HepG2 (cell line): ENCODE measurements around the gene PDGFB. TPM values are rescaled to one million over a fixed set of nuclear protein-coding genes. Genes with fewer than 3 reads are reported as not detected.

Experiments
- ATAC-seq: fragments of 200-7000 bp; cut with Tn5 transposase; 3 replicates; pipeline ENCODE4 v1.9.1; 2020; ENCODE audit warnings: mild to moderate bottlenecking, moderate library complexity
- BruUV-seq: library from RNA; stranded (reverse); fragments of 400-500 nt; replicated peaks from 2 replicates; lab custom pipeline; 2021; lab: Mats Ljungman, UMichigan
- CTCF ChIA-PET: fragments of 300-600 bp; formaldehyde crosslinking; extraction: SDS; loops from one replicate; lab custom pipeline; 2021; ENCODE audit warnings: low total read pairs, inconsistent platforms, low intra/inter-chr PET ratio; lab: Yijun Ruan, JAX
- POLR2A ChIA-PET: fragments of 350-600 bp; sonication (Branson Sonifier 250); formaldehyde crosslinking; loops from one replicate; lab custom pipeline; 2020; ENCODE audit warnings: antibody characterized with exemption, inconsistent platforms; lab: Yijun Ruan, JAX
- DNase-seq: peaks from one replicate; pipeline ENCODE4 v3.0.0-alpha.2; 2015; ENCODE audit warnings: low spot score
- FAIRE-seq: peaks from 3 replicates; lab custom pipeline; 2011; peaks lifted over from hg19 to GRCh38; lab: Jason Lieb, UNC
- H2AFZ ChIP-seq: one replicate; pipeline ENCODE4 v1.6.1; 2011; ENCODE audit warnings: low read length, inconsistent platforms
- H3K27ac ChIP-seq: fragments of 300-600 bp; 3 replicates; pipeline ENCODE4 v1.8.0; 2011; ENCODE audit warnings: mixed run types, mild to moderate bottlenecking, mixed read lengths, low read length, inconsistent platforms; ENCODE audit not compliant: insufficient read depth; ENCODE audit errors: extremely low read length
- H3K27me3 ChIP-seq, 2 experiments: fragments of 200-600 bp in 1 of 2; 2 replicates in 1 of 2; 3 replicates in 1 of 2; pipeline versions ENCODE4 v1.6.0 to v1.8.0; 2011; ENCODE audit warnings: low read length in 2 of 2, mild to moderate bottlenecking in 2 of 2, moderate library complexity in 2 of 2, inconsistent platforms in 1 of 2; ENCODE audit not compliant: insufficient read depth in 2 of 2, control insufficient read depth in 1 of 2
- H3K36me3 ChIP-seq, 2 experiments: fragments of 200-600 bp in 1 of 2; replicated peaks in 1 of 2; 2 replicates in 1 of 2; 3 replicates in 1 of 2; pipeline versions ENCODE4 v1.5.1 to v1.8.0; 2011; ENCODE audit warnings: low read length in 2 of 2, inconsistent platforms in 1 of 2; ENCODE audit not compliant: insufficient read depth in 2 of 2, control insufficient read depth in 1 of 2
- H3K4me1 ChIP-seq: 2 replicates; pipeline ENCODE4 v1.5.1; 2012; ENCODE audit warnings: low read length, inconsistent platforms; ENCODE audit not compliant: insufficient read depth
- H3K4me2 ChIP-seq: 2 replicates; pipeline ENCODE4 v1.6.0; 2011; ENCODE audit warnings: low read depth, low read length, inconsistent platforms
- H3K4me3 ChIP-seq, 3 experiments: fragments of 200-600 bp in 1 of 3; sonication (generic), shearing (Covaris generic) in 1 of 3; replicated peaks in 1 of 3; 2 replicates each; pipeline ENCODE4 v1.5.1; 2011 to 2016; ENCODE audit warnings: low read length in 3 of 3, inconsistent platforms in 2 of 3, low read depth in 2 of 3, mild to moderate bottlenecking in 2 of 3, control low read depth in 1 of 3, mixed read lengths in 1 of 3; ENCODE audit not compliant: insufficient read depth in 1 of 3
- H3K79me2 ChIP-seq: one replicate; pipeline ENCODE4 v1.6.1; 2011; ENCODE audit warnings: low read length, inconsistent platforms; ENCODE audit not compliant: insufficient read depth
- H3K9ac ChIP-seq: 2 replicates; pipeline ENCODE4 v1.6.0; 2011; ENCODE audit warnings: mild to moderate bottlenecking, low read depth, low read length, inconsistent platforms; ENCODE audit not compliant: insufficient read depth
- H3K9me3 ChIP-seq: 2 replicates; pipeline ENCODE4 v1.5.1; 2012; ENCODE audit warnings: mild to moderate bottlenecking, low read length
- H4K20me1 ChIP-seq: 2 replicates; pipeline ENCODE4 v1.6.0; 2011; ENCODE audit warnings: inconsistent platforms, mild to moderate bottlenecking, low read length, moderate library complexity; ENCODE audit not compliant: insufficient read depth
- ATF6 ChIP-seq: sonication (generic); formaldehyde crosslinking; conservative IDR thresholded peaks from 2 replicates; pipeline ENCODE4 v1.4.0; 2020; ENCODE audit warnings: missing genetic modification reagents
- CBFB ChIP-seq: sonication (generic); formaldehyde crosslinking; IDR thresholded peaks from 2 replicates; pipeline ENCODE4 v1.4.0; 2020; ENCODE audit warnings: missing genetic modification reagents
- GZF1 ChIP-seq: sonication (generic); formaldehyde crosslinking; IDR thresholded peaks from 2 replicates; pipeline ENCODE4 v1.5.1; 2020; ENCODE audit warnings: mild to moderate bottlenecking, missing genetic modification reagents
- JUN ChIP-seq: sonication (generic); formaldehyde crosslinking; IDR thresholded peaks from 2 replicates; pipeline ENCODE4 v1.4.0; 2020; ENCODE audit warnings: mild to moderate bottlenecking, missing genetic modification reagents
- KDM6A ChIP-seq: IDR thresholded peaks from 2 replicates; pipeline ENCODE4 v1.6.1; 2016; ENCODE audit warnings: low read depth
- MEIS1 ChIP-seq: sonication (generic); formaldehyde crosslinking; IDR thresholded peaks from 2 replicates; pipeline ENCODE4 v1.9.0; 2021; ENCODE audit warnings: mild to moderate bottlenecking, missing genetic modification reagents, moderate library complexity, borderline replicate concordance
- PBX3 ChIP-seq: sonication (generic); formaldehyde crosslinking; IDR thresholded peaks from 2 replicates; pipeline ENCODE4 v1.8.1; 2023; ENCODE audit warnings: missing genetic modification reagents, inconsistent platforms, borderline replicate concordance
- PLRG1 ChIP-seq: fragments of 450-650 bp; conservative IDR thresholded peaks from 2 replicates; pipeline ENCODE4 v1.6.1; 2016
- POLR2AphosphoS2 ChIP-seq: IDR thresholded peaks from 2 replicates; pipeline ENCODE4 v1.6.1; 2011; ENCODE audit warnings: low read depth, low read length, improper control_type of control experiment
- RFX1 ChIP-seq: fragments of 450-650 bp; IDR thresholded peaks from 2 replicates; pipeline ENCODE4 v1.6.1; 2017
- SAFB2 ChIP-seq: sonication (generic); formaldehyde crosslinking; IDR thresholded peaks from 2 replicates; pipeline ENCODE4 v1.5.1; 2020; ENCODE audit warnings: missing genetic modification reagents, low read depth, mild to moderate bottlenecking, borderline replicate concordance
- ZNF414 ChIP-seq: sonication (generic); formaldehyde crosslinking; IDR thresholded peaks from 2 replicates; pipeline ENCODE4 v1.5.0; 2020; ENCODE audit warnings: missing genetic modification reagents
- ZSCAN22 ChIP-seq: sonication (generic); formaldehyde crosslinking; IDR thresholded peaks from 2 replicates; pipeline ENCODE4 v1.4.0; 2020; ENCODE audit warnings: mild to moderate bottlenecking, missing genetic modification reagents
- ZSCAN31 ChIP-seq: sonication (generic); formaldehyde crosslinking; IDR thresholded peaks from 2 replicates; pipeline ENCODE4 v1.5.0; 2020; ENCODE audit warnings: low read depth, mild to moderate bottlenecking, missing genetic modification reagents
- WGBS: methylation state at CpG from one replicate; pipeline ENCODE4 v1.1.6; 2017; ENCODE audit warnings: low lambda C conversion rate; 5-methylcytosine and 5-hydroxymethylcytosine counted together
- in situ Hi-C: cut with HindIII; loops from 2 replicates; pipeline ENCODE4 v1.10.0; 2017; ENCODE audit warnings: low pct_unique_long_range_greater_than_20kb; ENCODE audit not compliant: extremely low pct_ligation_motif_present
- intact Hi-C: fragments of 100-400 bp; cut with micrococcal nuclease; formaldehyde crosslinking; loops from one replicate; pipeline ENCODE4 v1.10.0; 2022; ENCODE audit not compliant: unreplicated experiment
- polyA plus RNA-seq, 8 experiments: library from polyadenylated mRNA; depleted of rRNA in 3 of 8; stranded (reverse) in 7 of 8; unstranded in 1 of 8; fragments of >200 nt; fragmentation: Illumina TruSeq in 4 of 8; extraction: Trizol in 4 of 8; gene quantifications; 2 replicates each; pipeline versions ENCODE4 v1.2.1 to v1.2.3, GENCODE V29; 2011 to 2016; ENCODE audit warnings: low read depth in 4 of 8, missing spikeins in 1 of 8, mixed read lengths in 1 of 8; ENCODE audit not compliant: insufficient read depth in 1 of 8
- total RNA-seq, 5 experiments: library from RNA; depleted of rRNA; stranded (reverse); fragments of >200 nt; fragmentation: Illumina TruSeq; extraction: Trizol; gene quantifications; 2 replicates each; pipeline ENCODE4 v1.2.3, GENCODE V29; 2016; ENCODE audit warnings: low read depth in 1 of 5

PDGFB gene
- total and polyA plus RNA-seq, 2 of the 13 experiments (the other 11 are each of a cell fraction or from before 2014, with no cell fraction given): 1.4 to 10.1 TPM

GRCh38 chr22:39220450-39220849 is 24.3 kb downstream of the PDGFB start:
- no peak overlapping the region for H2AFZ ChIP-seq
- H3K79me2 ChIP-seq: no peaks in the 10 kb centered on the region
- TF ChIP-seq SAFB2 (CRISPR knock-in tag) (no peak), CBFB (CRISPR knock-in tag) (no peak), POLR2AphosphoS2 (no peak), ZSCAN31 (CRISPR knock-in tag) (no peak), ZSCAN22 (CRISPR knock-in tag) (no peak), RFX1 (no peak), KDM6A (no peak), MEIS1 (CRISPR knock-in tag) (no peak), PLRG1 (no peak), PBX3 (CRISPR knock-in tag) (no peak), ZNF414 (CRISPR knock-in tag) (no peak), JUN (CRISPR knock-in tag) (no peak), ATF6 (CRISPR knock-in tag) (no peak), GZF1 (CRISPR knock-in tag) (no peak)
- WGBS: 41% methylated on average over 8 of the region's 8 CpGs
- FAIRE-seq (no peak), DNase-seq (no peak), ATAC-seq (no peak)
- H3K27me3 ChIP-seq: no peaks in the 10 kb centered on the region
- H3K9me3 ChIP-seq: no peaks in the 10 kb centered on the region
- POLR2A ChIA-PET: no interaction called here
- no peak overlapping the region for H3K27ac ChIP-seq
- no peaks in the 10 kb centered on the region for H3K4me1 ChIP-seq
- in situ Hi-C loops: no loop called here
- intact Hi-C loops: no loop called here
- peaks cover 4 to 12% of the 10 kb centered on the region in 2 experiments; a peak in 3 of 5 replicates for H3K36me3 ChIP-seq
- H3K9ac ChIP-seq: no peak overlapping the region
- H3K4me2 ChIP-seq: no peak overlapping the region
- no peak overlapping the region for H3K4me3 ChIP-seq
- no TSS peak for BruUV-seq
- H4K20me1 ChIP-seq: peaks cover 4% of the 10 kb centered on the region; the same call in 1 of the 2 replicates
- CTCF ChIA-PET: no interaction called here
